ENCODE data around the gene IRS2. TPM values are rescaled to one million over a fixed set of nuclear protein-coding genes. Genes with fewer than 3 reads are reported as not detected.

The IRS2 gene
- 24.9 to 46.9 TPM (median 33.3 TPM) in 5 replicates for total RNA-seq (2022; extraction: Qiagen RNA extraction; ENCODE audit: low read depth)

DNA sequence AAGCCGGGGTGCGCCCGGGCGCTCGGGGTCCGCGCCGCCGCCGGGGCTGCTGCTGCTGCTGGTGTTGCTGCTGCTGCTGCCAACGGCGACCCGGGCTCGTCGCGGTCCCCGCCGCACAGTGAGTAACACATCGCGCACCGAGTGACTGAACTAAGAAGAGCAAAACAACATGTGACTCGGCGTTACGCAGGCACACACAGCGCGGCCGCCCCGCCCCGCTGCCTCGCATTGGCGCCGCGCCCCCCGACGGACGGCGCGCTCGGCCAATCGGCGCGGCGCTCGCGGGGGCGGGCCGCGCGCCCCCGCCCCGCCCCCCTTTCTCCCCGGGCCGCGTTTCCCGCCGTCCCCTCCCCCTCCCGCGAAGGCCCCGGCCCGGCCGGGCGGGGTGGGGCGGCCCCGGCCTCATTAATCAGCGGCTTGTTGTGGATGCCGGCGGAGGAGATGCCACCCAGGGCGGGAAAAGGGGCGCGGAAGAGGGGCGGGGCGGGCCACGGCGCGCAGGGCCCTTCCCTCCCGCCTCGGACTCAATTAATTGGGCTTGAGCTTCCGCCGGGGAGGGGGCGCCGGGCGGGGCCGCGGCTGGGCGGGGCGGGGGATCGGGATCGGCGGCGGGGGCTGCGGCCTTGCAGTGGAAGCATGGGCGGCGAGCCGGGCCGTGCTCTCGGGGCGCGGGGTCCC is at the start of gene IRS2:
Gene IRS2, minus strand, starts transcription at position 127 of the 678 bp plus-strand sequence. CDS start 530 bp downstream, outside the sequence.

Data from A549 treated with ZK216348 at 1 μM for 4 hours (cell line).